PC-3 (cell line): ENCODE measurements around the gene IL1RN. TPM values are rescaled to one million over a fixed set of nuclear protein-coding genes. Genes with fewer than 3 reads are reported as not detected.

ENCODE experiments used
- ATAC-seq: fragments of 200-7000 bp; cut with Tn5 transposase; 2 replicates; pipeline ENCODE4 v1.9.1; 2020; ENCODE audit warnings: mild to moderate bottlenecking, moderate library complexity
- BruUV-seq: library from RNA; stranded (reverse); fragments of 400-500 nt; replicated peaks from 2 replicates; lab custom pipeline; 2021; lab: Mats Ljungman, UMichigan
- CTCF ChIA-PET: fragments of 300-600 bp; sonication (Branson Sonifier 250); formaldehyde crosslinking; loops from one replicate; lab custom pipeline; 2022; ENCODE audit warnings: antibody characterized with exemption; lab: Charles Lee
- POLR2A ChIA-PET: fragments of 300-600 bp; sonication (Branson Sonifier 250); formaldehyde crosslinking; loops from one replicate; lab custom pipeline; 2022; ENCODE audit warnings: antibody characterized with exemption; ENCODE audit not compliant: unreplicated experiment; lab: Charles Lee
- DNase-seq: peaks from one replicate; pipeline ENCODE4 v3.0.0-alpha.2; 2015
- H2AFZ ChIP-seq: fragments of 300-600 bp; sonication (generic); 2 replicates; pipeline ENCODE4 v1.6.0; 2016; ENCODE audit warnings: antibody characterized with exemption, low read length
- H3F3A ChIP-seq: fragments of 300-600 bp; sonication (generic); one replicate; pipeline ENCODE4 v1.6.0; 2017; ENCODE audit warnings: antibody characterized with exemption, low read length, control low read depth, mild to moderate bottlenecking; ENCODE audit not compliant: unreplicated experiment
- H3K27ac ChIP-seq: fragments of 300-600 bp; sonication (generic); 2 replicates; pipeline ENCODE4 v1.5.1; 2016; ENCODE audit warnings: mild to moderate bottlenecking, low read length
- H3K27me3 ChIP-seq: fragments of 300-600 bp; sonication (generic); 2 replicates; pipeline ENCODE4 v1.6.1; 2016; ENCODE audit warnings: low read length, mixed read lengths
- H3K36me3 ChIP-seq: fragments of 300-600 bp; sonication (generic); 2 replicates; pipeline ENCODE4 v1.6.1; 2016; ENCODE audit warnings: low read depth, mixed run types, low read length, mixed read lengths
- H3K4me1 ChIP-seq: fragments of 300-600 bp; sonication (generic); 2 replicates; pipeline ENCODE4 v1.5.1; 2016; ENCODE audit warnings: low read length; ENCODE audit not compliant: insufficient read depth
- H3K4me2 ChIP-seq: fragments of 300-600 bp; sonication (generic); 2 replicates; pipeline ENCODE4 v1.6.0; 2016; ENCODE audit warnings: low read length
- H3K4me3 ChIP-seq: fragments of 300-600 bp; sonication (generic); 2 replicates; pipeline ENCODE4 v1.5.1; 2016; ENCODE audit warnings: mild to moderate bottlenecking, low read length, mixed read lengths
- H3K79me2 ChIP-seq: fragments of 300-600 bp; sonication (generic); 2 replicates; pipeline ENCODE4 v1.6.1; 2017; ENCODE audit warnings: low read length, mixed read lengths
- H3K9ac ChIP-seq: fragments of 300-600 bp; sonication (generic); 2 replicates; pipeline ENCODE4 v1.6.0; 2016; ENCODE audit warnings: mild to moderate bottlenecking, low read length
- H3K9me2 ChIP-seq: fragments of 300-600 bp; sonication (generic); replicated peaks from 2 replicates; pipeline ENCODE4 v1.6.1; 2016; ENCODE audit warnings: mixed run types, low read length, mixed read lengths
- H3K9me3 ChIP-seq: fragments of 300-600 bp; sonication (generic); 2 replicates; pipeline ENCODE4 v1.6.1; 2016; ENCODE audit warnings: low read length, mixed read lengths
- H4K20me1 ChIP-seq: fragments of 300-600 bp; sonication (generic); 2 replicates; pipeline ENCODE4 v1.6.1; 2016; ENCODE audit warnings: low read length, mixed read lengths
- EZH2 ChIP-seq: fragments of 300-600 bp; sonication (generic); IDR thresholded peaks from one replicate; pipeline ENCODE4 v1.6.1; 2017; ENCODE audit warnings: antibody characterized with exemption, mild to moderate bottlenecking, low read length; ENCODE audit not compliant: unreplicated experiment
- EZH2phosphoT487 ChIP-seq: fragments of 300-600 bp; sonication (generic); IDR thresholded peaks from 2 replicates; pipeline ENCODE4 v1.6.1; 2018; ENCODE audit warnings: mild to moderate bottlenecking, antibody characterized with exemption, low read length, borderline replicate concordance
- intact Hi-C: fragments of 100-400 bp; cut with micrococcal nuclease; formaldehyde crosslinking; loops from 2 replicates; pipeline ENCODE4 v1.9.0; 2023
- total RNA-seq: library from RNA; depleted of rRNA; stranded (reverse); fragments of >200 nt; gene quantifications from 2 replicates; pipeline ENCODE4 v1.2.3, GENCODE V29; 2014
- TF ChIP-seq, protein P1 (sequence below): fragments of 300-600 bp; sonication (generic); conservative IDR thresholded peaks from 2 replicates; pipeline ENCODE4 v1.5.1; 2017; ENCODE audit warnings: antibody characterized with exemption, low read depth, mild to moderate bottlenecking, low read length

The IL1RN gene
- total RNA-seq, 1 experiment from 2014 or later = 1.3 TPM

- no peak overlapping the region for H2AFZ ChIP-seq
- H3K79me2 ChIP-seq = no peaks in the 10 kb centered on the region
- no peak for TF ChIP-seq EZH2
- no peak for TF ChIP-seq EZH2phosphoT487
- TF ChIP-seq, protein P1, sequence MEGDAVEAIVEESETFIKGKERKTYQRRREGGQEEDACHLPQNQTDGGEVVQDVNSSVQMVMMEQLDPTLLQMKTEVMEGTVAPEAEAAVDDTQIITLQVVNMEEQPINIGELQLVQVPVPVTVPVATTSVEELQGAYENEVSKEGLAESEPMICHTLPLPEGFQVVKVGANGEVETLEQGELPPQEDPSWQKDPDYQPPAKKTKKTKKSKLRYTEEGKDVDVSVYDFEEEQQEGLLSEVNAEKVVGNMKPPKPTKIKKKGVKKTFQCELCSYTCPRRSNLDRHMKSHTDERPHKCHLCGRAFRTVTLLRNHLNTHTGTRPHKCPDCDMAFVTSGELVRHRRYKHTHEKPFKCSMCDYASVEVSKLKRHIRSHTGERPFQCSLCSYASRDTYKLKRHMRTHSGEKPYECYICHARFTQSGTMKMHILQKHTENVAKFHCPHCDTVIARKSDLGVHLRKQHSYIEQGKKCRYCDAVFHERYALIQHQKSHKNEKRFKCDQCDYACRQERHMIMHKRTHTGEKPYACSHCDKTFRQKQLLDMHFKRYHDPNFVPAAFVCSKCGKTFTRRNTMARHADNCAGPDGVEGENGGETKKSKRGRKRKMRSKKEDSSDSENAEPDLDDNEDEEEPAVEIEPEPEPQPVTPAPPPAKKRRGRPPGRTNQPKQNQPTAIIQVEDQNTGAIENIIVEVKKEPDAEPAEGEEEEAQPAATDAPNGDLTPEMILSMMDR = no peak
- ChIA-PET POLR2A (no interaction called here), CTCF (interaction anchor here (0.7 kb wide), 1 partner anchor 79 kb away, joined by 3 read pairs; no protein-coding TSS in a partner anchor)
- BruUV-seq = no TSS peak
- H3K4me3 ChIP-seq = no peak overlapping the region
- no peak overlapping the region for H3K4me2 ChIP-seq
- peak; percentile 82 for ATAC-seq
- no peaks in the 10 kb centered on the region for H3K27me3 ChIP-seq
- intact Hi-C loops = no loop called here
- H3K4me1 ChIP-seq = peaks cover 15% of the 10 kb centered on the region
- H4K20me1 ChIP-seq = no peaks in the 10 kb centered on the region
- no peak overlapping the region for H3K9ac ChIP-seq
- peak; percentile 56 for DNase-seq
- H3F3A ChIP-seq = no peaks in the 10 kb centered on the region
- H3K36me3 ChIP-seq = no peaks in the 10 kb centered on the region
- H3K9me3 ChIP-seq = no peaks in the 10 kb centered on the region
- H3K9me2 ChIP-seq = no peaks in the 10 kb centered on the region
- peak overlapping the region; percentile 16 for H3K27ac ChIP-seq
Measured at GRCh38 chr2:113124984-113125855, 2.2 kb upstream of the IL1RN start.

DNA sequence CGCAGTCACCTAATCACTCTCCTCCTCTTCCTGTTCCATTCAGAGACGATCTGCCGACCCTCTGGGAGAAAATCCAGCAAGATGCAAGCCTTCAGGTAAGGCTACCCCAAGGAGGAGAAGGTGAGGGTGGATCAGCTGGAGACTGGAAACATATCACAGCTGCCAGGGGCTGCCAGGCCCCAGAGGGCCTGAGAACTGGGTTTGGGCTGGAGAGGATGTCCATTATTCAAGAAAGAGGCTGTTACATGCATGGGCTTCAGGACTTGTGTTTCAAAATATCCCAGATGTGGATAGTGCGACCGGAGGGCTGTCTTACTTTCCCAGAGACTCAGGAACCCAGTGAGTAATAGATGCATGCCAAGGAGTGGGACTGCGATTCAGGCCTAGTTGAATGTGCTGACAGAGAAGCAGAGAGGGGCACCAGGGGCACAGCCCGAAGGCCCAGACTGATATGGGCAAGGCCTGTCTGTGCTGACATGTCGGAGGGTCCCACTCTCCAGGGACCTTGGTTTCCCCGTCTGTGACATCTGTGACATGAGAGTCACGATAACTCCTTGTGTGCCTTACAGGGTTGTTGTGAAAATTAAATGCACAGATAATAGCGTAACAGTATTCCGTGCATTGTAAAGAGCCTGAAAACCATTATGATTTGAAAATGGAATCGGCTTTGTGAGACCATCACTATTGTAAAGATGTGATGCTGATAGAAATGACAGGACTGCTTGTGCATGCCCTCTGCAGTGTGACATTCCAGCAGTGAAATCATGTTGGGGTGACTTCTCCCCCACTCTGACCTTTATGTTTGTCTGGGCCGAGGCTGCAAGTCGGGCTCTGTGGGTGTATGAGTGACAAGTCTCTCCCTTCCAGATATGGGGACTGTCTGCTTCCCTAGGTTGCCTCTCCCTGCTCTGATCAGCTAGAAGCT, 510 bp downstream of the IL1RN start:
- H3K27me3 ChIP-seq = no peaks in the 10 kb centered on the region
- DNase-seq (no peak), ATAC-seq (no peak)
- H3K9ac ChIP-seq = no peak overlapping the region
- no peak overlapping the region for H3K27ac ChIP-seq
- no peak overlapping the region for H3K4me3 ChIP-seq
- no peaks in the 10 kb centered on the region for H3K79me2 ChIP-seq
- BruUV-seq = no TSS peak
- no peaks in the 10 kb centered on the region for H3K9me3 ChIP-seq
- POLR2A ChIA-PET = no interaction called here
- no peaks in the 10 kb centered on the region for H3K36me3 ChIP-seq
- H2AFZ ChIP-seq = no peak overlapping the region
- H3K4me2 ChIP-seq = no peak overlapping the region
- no peaks in the 10 kb centered on the region for H4K20me1 ChIP-seq
- peaks cover 15% of the 10 kb centered on the region for H3K4me1 ChIP-seq
- no peaks in the 10 kb centered on the region for H3K9me2 ChIP-seq
- intact Hi-C loops = no loop called here
- CTCF ChIA-PET = no interaction called here
- H3F3A ChIP-seq = no peaks in the 10 kb centered on the region
- TF ChIP-seq, protein P1 = no peak
